SK-N-DZ (cell line): ENCODE results near the gene B3GAT3.
"Not testable (repeated sequence)": the region's sequence is repeated elsewhere in the genome, so short reads cannot be mapped to it uniquely, and the experiment has no call there.

ENCODE experiments used
- DNase-seq: peaks from one replicate; pipeline ENCODE4 v3.0.0-alpha.2; 2015; ENCODE audit warnings: low spot score

B3GAT3 gene

GRCh38 chr11:62604460-62605120 lies 17.2 kb downstream of the B3GAT3 start:
- DNase-seq: peak; percentile 40

GRCh38 chr11:62603776-62604299 lies 17.9 kb downstream of the B3GAT3 start:
- no peak for DNase-seq

- DNase-seq: no peak
Observed at GRCh38 chr11:62603072-62603408, 18.7 kb downstream of the B3GAT3 start.

GRCh38 chr11:62602141-62603071 lies 19.4 kb downstream of the B3GAT3 start:
- peak; percentile 84 for DNase-seq

GRCh38 chr11:62601372-62602140 lies 20.2 kb downstream of the B3GAT3 start, which contains the start of gene MTA2:
Gene MTA2 (minus strand): TSS chr11:62601865. CDS start chr11:62601450, 415 bp downstream.
- DNase-seq: peak; percentile 98

GRCh38 chr11:62601122-62601371 lies 20.7 kb downstream of the B3GAT3 start:
- no peak for DNase-seq

GRCh38 chr11:62600367-62601121 lies 21.2 kb downstream of the B3GAT3 start:
- no peak for DNase-seq

GRCh38 chr11:62599901-62600300 lies 21.9 kb downstream of the B3GAT3 start:
- no peak for DNase-seq

GRCh38 chr11:62599069-62599696 lies 22.6 kb downstream of the B3GAT3 start:
- peak; percentile 99 for DNase-seq

GRCh38 chr11:62595124-62595523 lies 26.7 kb downstream of the B3GAT3 start:
- DNase-seq: no peak

- peak; percentile 80 for DNase-seq
Observed at GRCh38 chr11:62593434-62594044, 28.2 kb downstream of the B3GAT3 start.

GRCh38 chr11:62592989-62593421 lies 28.8 kb downstream of the B3GAT3 start:
- DNase-seq: no peak

GRCh38 chr11:62592146-62592815 lies 29.5 kb downstream of the B3GAT3 start:
- DNase-seq: no peak

GRCh38 chr11:62591448-62592145 lies 30.2 kb downstream of the B3GAT3 start, which contains the start of gene TUT1:
Gene TUT1 (minus strand): TSS chr11:62591523. CDS start chr11:62591485, 38 bp downstream.
- DNase-seq: peak; percentile 100

- DNase-seq: no peak
Observed at GRCh38 chr11:62588966-62589637, 32.7 kb downstream of the B3GAT3 start.

GRCh38 chr11:62585356-62585755 lies 36.4 kb downstream of the B3GAT3 start:
- DNase-seq: not testable (repeated sequence)

GRCh38 chr11:62581735-62582134 lies 40.1 kb downstream of the B3GAT3 start:
- DNase-seq: not testable (repeated sequence)

GRCh38 chr11:62580959-62581715 lies 40.6 kb downstream of the B3GAT3 start:
- DNase-seq: no peak
